ENCODE measurements around the gene TANGO6. TPM values are rescaled to one million over a fixed set of nuclear protein-coding genes. Genes with fewer than 3 reads are reported as not detected.

TANGO6 gene
- polyA plus RNA-seq, 2 of the 4 experiments (the other 2 are of a cell fraction): 8.1 to 19.5 TPM

DNA sequence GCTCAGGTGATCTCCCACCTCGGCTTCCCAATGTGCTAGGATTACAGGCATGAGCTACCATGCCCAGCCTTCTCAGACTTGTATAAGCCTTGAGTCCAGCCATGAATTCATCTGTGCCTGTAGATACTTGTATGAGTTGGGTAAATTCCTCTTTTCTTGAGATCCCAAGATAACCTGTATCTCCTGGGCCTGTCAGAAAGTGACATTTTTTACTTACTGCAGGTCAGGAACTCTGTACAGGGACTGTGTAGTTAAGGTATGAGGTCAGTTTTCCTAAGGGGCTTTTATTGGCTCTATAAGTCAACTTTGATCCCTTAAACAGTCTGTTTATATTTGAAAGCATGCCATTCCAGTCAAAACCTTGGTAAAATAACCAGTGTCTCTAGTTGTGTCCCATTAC, 155.8 kb downstream of the TANGO6 start:
- 0 out of 6 replicates have a peak overlapping the region, but pooled peaks of 1 of the 2 experiments have one; percentile 4 for H3K27ac ChIP-seq
- WGBS (ENCODE audit: missing lambda C conversion rate): 100% methylated on average over 1 of the region's 1 CpG
- H3K4me3 ChIP-seq: no peak overlapping the region
- DNase-seq (ENCODE audit: low read depth in 1 of 2, low spot score in 1 of 2) (no peak), ATAC-seq (no peak), FAIRE-seq (no peak)
- H3K9me3 ChIP-seq: peaks cover 19% of the 10 kb centered on the region
- CTCF ChIA-PET: interaction anchor here (1.8 to 2.0 kb wide), 2 partner anchors 15 to 113 kb away, joined by 5 to 6 read pairs; no protein-coding TSS in a partner anchor
- H3K4me1 ChIP-seq: peaks cover 34% of the 10 kb centered on the region
- TF ChIP-seq CBX8 (IDR thresholded peaks at IDR 0.05) (no peak), HOXB5 (CRISPR knock-in tag; IDR thresholded peaks at IDR 0.05) (no peak), RFX5 (IDR thresholded peaks at IDR 0.05) (no peak), RNF2 (IDR thresholded peaks at IDR 0.05; ENCODE audit: borderline replicate concordance, low read depth) (no peak), ZFP36 (IDR thresholded peaks at IDR 0.05; ENCODE audit: borderline replicate concordance, partially characterized antibody) (no peak), POLR2AphosphoS2 (conservative IDR thresholded peaks at IDR 0.05; ENCODE audit: low read length) (no peak), HOXB13 (CRISPR knock-in tag; IDR thresholded peaks at IDR 0.05; ENCODE audit: low read depth) (no peak), POLR2A (IDR thresholded peaks at IDR 0.05; ENCODE audit: low read length) (no peak)
- TF ChIP-seq, protein P1, sequence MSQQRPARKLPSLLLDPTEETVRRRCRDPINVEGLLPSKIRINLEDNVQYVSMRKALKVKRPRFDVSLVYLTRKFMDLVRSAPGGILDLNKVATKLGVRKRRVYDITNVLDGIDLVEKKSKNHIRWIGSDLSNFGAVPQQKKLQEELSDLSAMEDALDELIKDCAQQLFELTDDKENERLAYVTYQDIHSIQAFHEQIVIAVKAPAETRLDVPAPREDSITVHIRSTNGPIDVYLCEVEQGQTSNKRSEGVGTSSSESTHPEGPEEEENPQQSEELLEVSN (IDR thresholded peaks at IDR 0.05; ENCODE audit: borderline replicate concordance, low read depth): no peak
- TF ChIP-seq, protein P2, sequence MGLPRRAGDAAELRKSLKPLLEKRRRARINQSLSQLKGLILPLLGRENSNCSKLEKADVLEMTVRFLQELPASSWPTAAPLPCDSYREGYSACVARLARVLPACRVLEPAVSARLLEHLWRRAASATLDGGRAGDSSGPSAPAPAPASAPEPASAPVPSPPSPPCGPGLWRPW (IDR thresholded peaks at IDR 0.05): no peak
- TF ChIP-seq, protein P3, sequence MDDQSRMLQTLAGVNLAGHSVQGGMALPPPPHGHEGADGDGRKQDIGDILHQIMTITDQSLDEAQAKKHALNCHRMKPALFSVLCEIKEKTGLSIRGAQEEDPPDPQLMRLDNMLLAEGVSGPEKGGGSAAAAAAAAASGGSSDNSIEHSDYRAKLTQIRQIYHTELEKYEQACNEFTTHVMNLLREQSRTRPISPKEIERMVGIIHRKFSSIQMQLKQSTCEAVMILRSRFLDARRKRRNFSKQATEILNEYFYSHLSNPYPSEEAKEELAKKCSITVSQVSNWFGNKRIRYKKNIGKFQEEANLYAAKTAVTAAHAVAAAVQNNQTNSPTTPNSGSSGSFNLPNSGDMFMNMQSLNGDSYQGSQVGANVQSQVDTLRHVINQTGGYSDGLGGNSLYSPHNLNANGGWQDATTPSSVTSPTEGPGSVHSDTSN (IDR thresholded peaks at IDR 0.05): no peak
- H3K4me2 ChIP-seq: no peak overlapping the region
- POLR2A ChIA-PET: no interaction called here

DNA sequence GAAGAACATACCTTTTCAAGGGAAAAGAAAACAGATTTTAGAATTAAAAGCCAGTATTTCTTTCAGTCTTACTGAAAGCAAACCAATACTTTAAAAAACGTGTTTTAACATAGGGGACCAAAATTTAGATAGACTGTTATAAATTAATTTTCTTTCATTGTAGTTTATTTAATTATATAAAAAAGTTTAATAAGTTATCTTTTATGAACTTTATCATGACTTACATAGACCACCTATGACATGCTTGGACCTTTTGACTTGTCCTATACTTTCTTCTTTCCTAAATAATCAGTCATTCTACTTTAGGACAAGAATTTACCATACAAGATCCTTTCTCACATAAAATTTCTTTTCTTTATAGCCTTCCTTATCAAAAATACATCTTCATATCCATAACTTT, 160.2 kb downstream of the TANGO6 start:
- POLR2A ChIA-PET: no interaction called here
- FAIRE-seq (no peak), DNase-seq (ENCODE audit: low read depth in 1 of 2, low spot score in 1 of 2) (peak in 1 of 2 experiments; percentile 55), ATAC-seq (no peak)
- CTCF ChIA-PET: interaction anchor here (0.6 to 1.2 kb wide), 6 partner anchors 13 to 102 kb away, joined by 3 to 4 read pairs (median 3); partner anchors contain the start of gene HAS3
- Histone ChIP-seq H3K27ac (no peak overlapping the region), H3K9me3 (peaks cover 28% of the 10 kb centered on the region), H3K4me2 (no peak overlapping the region), H3K4me1 (peaks cover 5% of the 10 kb centered on the region; the same call in 1 of the 3 replicates), H3K4me3 (no peak overlapping the region)
- WGBS (ENCODE audit: missing lambda C conversion rate): 30% methylated on average over 1 of the region's 1 CpG
- peak; percentile 93 for TF ChIP-seq ZFP36 (IDR thresholded peaks at IDR 0.05; ENCODE audit: borderline replicate concordance, partially characterized antibody)
- TF ChIP-seq, protein P4, sequence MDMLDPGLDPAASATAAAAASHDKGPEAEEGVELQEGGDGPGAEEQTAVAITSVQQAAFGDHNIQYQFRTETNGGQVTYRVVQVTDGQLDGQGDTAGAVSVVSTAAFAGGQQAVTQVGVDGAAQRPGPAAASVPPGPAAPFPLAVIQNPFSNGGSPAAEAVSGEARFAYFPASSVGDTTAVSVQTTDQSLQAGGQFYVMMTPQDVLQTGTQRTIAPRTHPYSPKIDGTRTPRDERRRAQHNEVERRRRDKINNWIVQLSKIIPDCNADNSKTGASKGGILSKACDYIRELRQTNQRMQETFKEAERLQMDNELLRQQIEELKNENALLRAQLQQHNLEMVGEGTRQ (IDR thresholded peaks at IDR 0.05): no peak

DNA sequence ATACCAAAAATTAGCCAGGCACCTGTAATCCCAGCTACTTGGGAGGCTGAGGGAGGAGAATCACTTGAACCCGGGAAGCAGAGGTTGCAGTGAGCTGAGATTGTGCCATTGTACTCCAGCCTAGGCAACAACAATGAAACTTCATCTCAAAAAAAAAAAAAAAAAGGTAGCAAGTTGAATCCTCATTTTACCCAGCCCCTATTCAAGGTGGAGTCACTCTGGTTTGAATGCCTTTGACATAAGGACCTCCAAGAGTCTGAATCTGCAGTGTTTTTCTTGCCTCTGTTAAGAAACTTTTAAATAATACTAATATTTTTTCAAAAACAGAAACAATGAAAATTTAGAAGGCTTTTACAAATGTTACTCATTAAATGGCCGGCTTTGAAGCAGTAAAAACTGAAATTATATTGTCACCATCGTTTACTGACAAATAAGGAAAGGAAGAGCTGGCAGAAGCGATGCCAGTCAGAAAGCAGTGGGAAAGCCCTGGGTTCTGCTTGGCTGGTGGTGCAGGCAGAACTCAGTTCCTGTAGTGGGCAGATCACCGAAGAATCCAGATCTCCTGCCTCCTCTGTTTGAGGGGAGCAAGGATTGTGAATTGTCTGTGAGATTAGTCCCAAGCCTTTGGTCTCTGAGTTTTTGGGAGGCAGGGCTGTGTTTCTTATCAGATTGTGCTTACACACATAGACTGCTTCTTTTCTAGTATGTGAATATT, 162.5 kb downstream of the TANGO6 start:
- TF ChIP-seq TFCP2L1 (CRISPR knock-in tag; IDR thresholded peaks at IDR 0.05) (no peak), RNF2 (IDR thresholded peaks at IDR 0.05; ENCODE audit: borderline replicate concordance, low read depth) (no peak), CHD4 (IDR thresholded peaks at IDR 0.05; ENCODE audit: borderline replicate concordance) (no peak), CEBPB (IDR thresholded peaks at IDR 0.05) (no peak), MAZ (IDR thresholded peaks at IDR 0.05; ENCODE audit: borderline replicate concordance, low read depth, low read length) (no peak), HOXA7 (CRISPR knock-in tag; IDR thresholded peaks at IDR 0.05) (no peak), RARB (CRISPR knock-in tag; IDR thresholded peaks at IDR 0.05) (no peak), CHD2 (IDR thresholded peaks at IDR 0.05; ENCODE audit: low read length, partially characterized antibody) (no peak), CBX8 (IDR thresholded peaks at IDR 0.05) (no peak)
- TF ChIP-seq, protein P5, sequence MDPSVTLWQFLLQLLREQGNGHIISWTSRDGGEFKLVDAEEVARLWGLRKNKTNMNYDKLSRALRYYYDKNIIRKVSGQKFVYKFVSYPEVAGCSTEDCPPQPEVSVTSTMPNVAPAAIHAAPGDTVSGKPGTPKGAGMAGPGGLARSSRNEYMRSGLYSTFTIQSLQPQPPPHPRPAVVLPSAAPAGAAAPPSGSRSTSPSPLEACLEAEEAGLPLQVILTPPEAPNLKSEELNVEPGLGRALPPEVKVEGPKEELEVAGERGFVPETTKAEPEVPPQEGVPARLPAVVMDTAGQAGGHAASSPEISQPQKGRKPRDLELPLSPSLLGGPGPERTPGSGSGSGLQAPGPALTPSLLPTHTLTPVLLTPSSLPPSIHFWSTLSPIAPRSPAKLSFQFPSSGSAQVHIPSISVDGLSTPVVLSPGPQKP (IDR thresholded peaks at IDR 0.05; ENCODE audit: low read depth, low read length): no peak
- TF ChIP-seq, protein P6, sequence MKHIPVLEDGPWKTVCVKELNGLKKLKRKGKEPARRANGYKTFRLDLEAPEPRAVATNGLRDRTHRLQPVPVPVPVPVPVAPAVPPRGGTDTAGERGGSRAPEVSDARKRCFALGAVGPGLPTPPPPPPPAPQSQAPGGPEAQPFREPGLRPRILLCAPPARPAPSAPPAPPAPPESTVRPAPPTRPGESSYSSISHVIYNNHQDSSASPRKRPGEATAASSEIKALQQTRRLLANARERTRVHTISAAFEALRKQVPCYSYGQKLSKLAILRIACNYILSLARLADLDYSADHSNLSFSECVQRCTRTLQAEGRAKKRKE (CRISPR knock-in tag; IDR thresholded peaks at IDR 0.05; ENCODE audit: low read depth): no peak
- TF ChIP-seq, protein P4 (IDR thresholded peaks at IDR 0.05): no peak
- H3K4me1 ChIP-seq: no peaks in the 10 kb centered on the region
- CTCF ChIA-PET: interaction anchor here (0.6 to 1.9 kb wide), 2 partner anchors 11 to 42 kb away, joined by 3 to 7 read pairs; no protein-coding TSS in a partner anchor
- peaks cover 28% of the 10 kb centered on the region for H3K9me3 ChIP-seq
- POLR2A ChIA-PET: no interaction called here
- 85% methylated on average over 5 of the region's 5 CpGs for WGBS (ENCODE audit: missing lambda C conversion rate)
- no peak overlapping the region for H3K4me3 ChIP-seq
- no peak for DNase-seq (ENCODE audit: low read depth in 1 of 2, low spot score in 1 of 2)
- ATAC-seq: no peak
- no peak overlapping the region for H3K4me2 ChIP-seq
- FAIRE-seq: no peak
- H3K27ac ChIP-seq: no peak overlapping the region
